ENCODE measurements around the gene FOXD4L4.
"Not testable (repeated sequence)": the region's sequence is repeated elsewhere in the genome, so short reads cannot be mapped to it uniquely, and the experiment has no call there.

The FOXD4L4 gene

GRCh38 chr9:65737096-65737564, at the start of gene FOXD4L4:
FOXD4L4 (plus strand) TSS chr9:65737146; CDS start chr9:65737146, 0 bp downstream.
- DNase-seq (ENCODE audit: extremely low spot score); CTCF ChIA-PET: not testable (repeated sequence)

DNA sequence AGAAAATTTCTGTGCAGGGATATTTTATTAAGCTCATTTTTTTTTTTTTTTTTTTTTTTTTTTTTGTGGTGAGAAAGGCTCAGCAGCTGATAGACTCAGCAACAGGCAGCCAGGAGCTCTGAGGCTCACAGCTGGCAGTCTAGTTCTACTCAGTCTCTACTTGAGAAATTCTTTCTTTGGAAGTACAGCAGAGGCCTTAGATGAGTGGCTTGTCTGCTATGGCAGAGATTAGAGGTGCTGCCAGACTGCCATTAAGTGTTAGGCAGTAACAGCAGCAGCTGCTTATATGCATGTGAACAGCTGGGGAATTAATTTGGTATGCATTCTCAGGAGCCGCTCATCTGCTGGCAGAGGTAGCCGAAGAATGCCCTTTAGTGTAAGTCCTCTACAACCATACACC, 33.4 kb upstream of the FOXD4L4 start:
- POLR2A ChIA-PET; CTCF ChIA-PET; DNase-seq (ENCODE audit: extremely low spot score): not testable (repeated sequence)

More at GRCh38 chr9:65737096-65737564, at the start of gene FOXD4L4:
- POLR2A ChIA-PET, result not testable (repeated sequence)

- DNase-seq (ENCODE audit: extremely low spot score); CTCF ChIA-PET: not testable (repeated sequence)
Observed at GRCh38 chr9:65714445-65714844, 22.5 kb upstream of the FOXD4L4 start.

DNA sequence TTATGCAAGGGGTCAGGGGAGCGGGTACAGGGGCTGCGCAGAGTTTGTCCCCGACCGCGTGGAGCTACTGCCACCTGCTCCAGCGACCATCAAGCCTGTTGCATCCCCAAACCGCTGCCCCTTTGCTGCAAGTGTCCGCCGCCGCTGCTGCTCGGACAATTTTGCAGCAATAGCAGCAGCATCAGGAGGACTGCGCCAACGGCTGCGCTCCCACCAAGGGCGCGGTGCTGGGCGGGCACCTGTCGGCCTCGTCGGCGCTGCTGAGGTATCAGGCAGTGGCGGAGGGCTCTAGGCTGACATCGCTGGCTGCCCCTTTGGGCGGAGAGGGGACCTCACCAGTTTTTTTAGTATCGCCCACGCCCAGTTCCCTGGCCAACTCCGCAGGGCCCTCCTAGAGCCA, 1.2 kb downstream of the FOXD4L4 start:
- DNase-seq (ENCODE audit: extremely low spot score); POLR2A ChIA-PET; CTCF ChIA-PET: not testable (repeated sequence)

More at GRCh38 chr9:65714445-65714844, 22.5 kb upstream of the FOXD4L4 start:
- POLR2A ChIA-PET, result not testable (repeated sequence)
